Measurements from ENCODE around the gene CRIP1. TPM values are rescaled to one million over a fixed set of nuclear protein-coding genes. Genes with fewer than 3 reads are reported as not detected.

CRIP1 gene, protein sequence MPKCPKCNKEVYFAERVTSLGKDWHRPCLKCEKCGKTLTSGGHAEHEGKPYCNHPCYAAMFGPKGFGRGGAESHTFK
- polyA plus RNA-seq (ENCODE audit: insufficient read length), result 28.4 TPM

DNA sequence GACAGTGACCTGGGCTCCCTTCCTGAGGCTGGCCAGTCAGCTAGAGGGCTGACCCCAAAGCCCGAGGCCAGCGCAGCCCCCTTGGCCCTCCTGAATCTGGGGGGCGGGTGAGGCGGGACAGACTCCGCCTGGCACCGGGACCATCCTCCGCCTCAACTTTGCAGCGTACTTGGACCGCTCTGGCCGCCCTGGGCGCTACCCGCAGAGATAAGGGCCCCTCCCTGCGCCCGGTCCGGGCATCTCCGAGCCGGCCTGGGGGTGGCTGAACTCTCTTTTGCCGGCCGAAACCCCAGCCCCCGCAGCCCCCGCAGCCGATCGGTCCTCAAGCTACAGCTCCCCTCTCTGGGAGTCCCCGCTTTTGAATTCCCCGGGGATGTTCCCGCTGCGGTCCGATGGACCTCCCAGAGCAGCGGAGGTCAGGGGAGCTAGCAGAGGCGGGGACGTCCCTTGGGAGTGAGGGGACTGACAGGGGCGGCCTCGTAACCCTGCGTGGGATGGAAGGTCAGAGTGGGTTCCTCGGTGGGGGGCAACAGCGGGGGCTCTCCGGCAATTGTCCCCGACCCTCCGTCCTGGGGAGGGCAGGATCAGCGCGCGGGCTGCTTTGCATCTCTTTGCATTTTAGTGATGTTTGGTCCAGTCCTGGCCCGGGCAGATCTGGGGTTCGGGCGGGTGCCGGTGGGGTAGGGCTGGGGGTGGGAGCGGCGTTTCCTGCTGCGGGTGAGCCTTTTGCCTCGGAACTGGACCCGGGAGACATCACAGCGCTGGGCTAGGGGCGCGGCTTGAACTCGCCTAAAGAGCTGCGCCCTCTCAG, at the start of gene CRIP1:
Gene CRIP1 (plus strand): TSS at position 724 of the 811 bp plus-strand sequence. CDS start 374 bp downstream, outside the sequence.
- DNase-seq (ENCODE audit: low read depth), result no peak

DNA sequence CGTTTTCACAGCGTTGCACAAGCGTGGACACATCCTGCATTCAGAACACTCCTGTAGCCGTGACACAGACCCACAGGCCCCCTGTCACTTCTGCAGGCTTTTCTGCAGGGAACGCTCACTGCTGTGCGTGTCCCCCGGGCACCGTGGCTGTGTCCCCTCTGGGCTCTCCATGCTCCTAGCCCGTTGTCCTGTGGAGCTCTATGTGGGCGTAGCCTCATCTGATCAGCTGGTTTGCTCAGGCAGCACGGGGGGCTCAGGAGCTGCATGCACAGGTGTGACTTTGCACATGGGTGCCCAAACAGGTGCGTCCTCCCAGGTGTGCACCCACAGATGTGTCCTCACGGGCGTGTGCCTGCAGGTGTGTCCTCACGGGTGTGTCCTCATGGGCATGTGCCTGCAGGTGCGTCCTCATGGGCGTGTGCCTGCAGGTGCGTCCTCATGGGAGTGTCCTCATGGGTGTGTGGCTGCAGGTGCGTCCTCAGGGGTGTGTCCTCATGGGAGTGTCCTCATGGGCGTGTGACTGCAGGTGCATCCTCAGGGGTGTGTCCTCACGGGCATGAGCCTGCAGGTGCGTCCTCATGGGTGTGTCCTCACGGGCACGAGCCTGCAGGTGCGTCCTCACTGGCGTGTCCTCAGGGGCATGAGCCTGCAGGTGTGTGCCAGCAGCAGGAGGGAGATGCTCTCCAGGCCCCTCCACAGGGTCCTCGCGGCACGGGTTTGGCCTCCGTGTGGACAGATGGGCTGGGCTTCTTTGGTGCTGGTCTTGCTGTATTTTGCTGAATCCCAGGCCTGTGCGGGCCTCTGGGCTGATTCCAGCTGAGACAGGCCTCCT, 49.6 kb upstream of the CRIP1 start:
- no peak for DNase-seq (ENCODE audit: low read depth)

DNA sequence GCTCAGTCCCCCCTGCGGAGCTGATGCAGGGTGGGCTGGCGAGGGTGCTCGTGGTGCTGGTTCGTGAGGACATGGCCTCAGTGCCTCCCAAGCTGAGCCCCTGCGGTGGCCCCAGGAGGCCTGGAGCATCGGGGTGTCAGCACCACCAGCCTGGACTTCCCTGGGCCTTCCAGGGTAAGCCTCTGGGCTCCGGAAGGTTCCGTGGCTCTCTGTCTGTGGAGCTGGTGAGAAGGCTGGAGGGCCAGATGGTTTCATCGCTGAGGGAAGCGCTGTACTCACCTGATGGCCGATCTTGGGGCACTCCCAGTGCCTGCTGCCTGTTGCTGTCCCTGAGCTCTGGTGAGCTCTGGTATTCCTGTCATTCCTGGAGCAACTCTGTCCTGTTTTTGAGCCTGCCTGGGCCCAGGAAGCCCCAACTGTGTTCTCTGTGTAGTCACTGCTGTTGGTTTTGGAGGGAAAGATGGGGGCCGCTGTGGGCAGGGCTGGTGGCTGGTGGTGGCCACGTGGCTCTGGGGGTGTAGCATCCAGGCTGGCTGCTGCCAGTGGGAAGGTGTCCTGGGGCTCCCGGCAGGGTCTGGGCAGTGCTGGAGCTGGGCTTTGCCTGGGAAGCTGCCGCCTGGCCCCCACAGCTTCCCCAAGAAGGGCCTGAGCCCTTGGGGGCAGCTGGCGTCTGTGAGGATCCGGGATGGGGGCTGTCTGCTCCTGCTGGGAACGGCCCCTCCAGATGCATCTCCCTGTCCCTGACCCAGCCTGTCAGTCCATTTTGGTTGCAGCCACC, 48.8 kb upstream of the CRIP1 start:
- no peak for DNase-seq (ENCODE audit: low read depth)

DNA sequence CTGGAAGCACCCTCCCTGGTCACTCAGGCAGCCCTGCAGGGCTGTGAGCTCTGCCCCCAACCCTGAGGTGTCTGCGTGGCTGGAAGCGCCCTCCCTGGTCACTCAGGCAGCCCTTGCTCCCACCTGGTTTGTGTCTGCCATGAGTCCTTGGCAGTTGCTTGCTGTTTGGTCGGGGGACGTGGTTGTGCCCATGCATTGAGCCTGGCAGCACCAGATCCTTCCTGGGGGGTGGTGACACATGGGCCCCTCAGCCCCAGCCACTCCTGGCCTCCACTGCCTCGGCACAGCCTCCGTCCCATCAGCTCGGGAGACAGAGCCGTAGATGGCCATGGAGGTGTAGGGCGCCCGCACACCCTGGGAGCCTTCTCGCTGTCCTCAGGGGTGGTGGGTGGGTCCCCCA, 47.5 kb upstream of the CRIP1 start:
- DNase-seq (ENCODE audit: low read depth), result no peak

GRCh38 chr14:105439710-105440553, 46.8 kb upstream of the CRIP1 start:
- no peak for DNase-seq (ENCODE audit: low read depth)

DNA sequence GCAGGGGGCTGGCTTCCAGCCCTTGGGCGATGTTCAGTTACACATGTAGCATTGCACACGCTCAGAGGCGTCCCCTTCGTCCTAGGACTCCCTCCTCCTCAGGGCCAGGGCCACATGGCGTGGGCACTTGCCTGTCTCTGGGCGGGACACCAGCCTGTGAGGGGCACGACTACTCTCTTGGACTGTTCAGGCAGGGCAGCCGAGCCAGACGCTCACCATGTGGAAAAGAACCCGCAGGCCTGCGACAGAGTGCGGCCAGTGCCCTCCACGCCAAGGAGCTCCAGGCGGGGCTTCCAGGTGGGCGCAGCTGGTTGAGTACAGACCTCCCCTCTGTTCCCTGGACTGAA, 46.2 kb upstream of the CRIP1 start:
- no peak for DNase-seq (ENCODE audit: low read depth)

- no peak for DNase-seq (ENCODE audit: low read depth)
These were observed 45.7 kb upstream of the CRIP1 start for GRCh38 chr14:105440992-105441391.

GRCh38 chr14:105442125-105442524, 44.6 kb upstream of the CRIP1 start:
- DNase-seq (ENCODE audit: low read depth), result no peak

DNA sequence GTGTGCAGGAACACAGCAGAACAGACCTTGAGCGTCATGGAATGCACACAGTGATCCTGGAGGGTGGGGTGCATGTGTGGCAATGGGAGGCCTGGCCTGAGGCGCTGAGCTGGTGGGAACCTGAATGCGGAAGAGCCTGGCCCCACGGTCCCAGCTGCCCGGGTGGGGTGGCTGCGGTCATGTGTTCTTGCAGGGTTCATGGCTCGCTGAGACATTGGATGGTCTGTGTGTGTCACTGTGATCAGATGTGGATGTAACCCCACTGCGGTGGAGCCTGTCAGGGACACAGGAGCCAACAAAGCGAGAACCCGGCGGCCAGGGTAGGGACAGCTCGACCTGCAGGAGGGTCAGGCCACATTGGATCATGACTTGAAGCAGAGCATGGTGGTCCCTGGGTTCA, 43.9 kb upstream of the CRIP1 start:
- no peak for DNase-seq (ENCODE audit: low read depth)

- no peak for DNase-seq (ENCODE audit: low read depth)
These were observed 41.8 kb upstream of the CRIP1 start for GRCh38 chr14:105444859-105445258.

DNA sequence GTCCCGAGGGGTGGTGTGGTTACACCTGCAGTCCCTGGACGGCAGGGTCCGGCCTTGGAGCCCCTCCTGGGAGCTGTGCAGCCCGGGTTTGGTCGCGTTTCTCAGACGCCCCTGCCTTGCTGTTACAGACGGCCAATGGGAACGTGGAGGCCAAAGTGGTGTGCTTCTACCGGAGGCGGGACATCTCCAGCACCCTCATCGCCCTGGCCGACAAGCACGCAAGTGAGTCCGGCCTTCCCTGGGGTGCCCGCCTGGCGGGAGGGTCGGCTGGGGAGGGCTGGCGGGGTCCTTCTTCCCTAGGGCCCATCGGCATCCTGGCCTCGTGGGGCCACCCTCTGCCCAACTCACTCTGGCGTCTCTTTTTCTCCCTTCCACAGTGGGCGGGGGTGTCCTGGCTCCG, 41.4 kb upstream of the CRIP1 start:
- no peak for DNase-seq (ENCODE audit: low read depth)

DNA sequence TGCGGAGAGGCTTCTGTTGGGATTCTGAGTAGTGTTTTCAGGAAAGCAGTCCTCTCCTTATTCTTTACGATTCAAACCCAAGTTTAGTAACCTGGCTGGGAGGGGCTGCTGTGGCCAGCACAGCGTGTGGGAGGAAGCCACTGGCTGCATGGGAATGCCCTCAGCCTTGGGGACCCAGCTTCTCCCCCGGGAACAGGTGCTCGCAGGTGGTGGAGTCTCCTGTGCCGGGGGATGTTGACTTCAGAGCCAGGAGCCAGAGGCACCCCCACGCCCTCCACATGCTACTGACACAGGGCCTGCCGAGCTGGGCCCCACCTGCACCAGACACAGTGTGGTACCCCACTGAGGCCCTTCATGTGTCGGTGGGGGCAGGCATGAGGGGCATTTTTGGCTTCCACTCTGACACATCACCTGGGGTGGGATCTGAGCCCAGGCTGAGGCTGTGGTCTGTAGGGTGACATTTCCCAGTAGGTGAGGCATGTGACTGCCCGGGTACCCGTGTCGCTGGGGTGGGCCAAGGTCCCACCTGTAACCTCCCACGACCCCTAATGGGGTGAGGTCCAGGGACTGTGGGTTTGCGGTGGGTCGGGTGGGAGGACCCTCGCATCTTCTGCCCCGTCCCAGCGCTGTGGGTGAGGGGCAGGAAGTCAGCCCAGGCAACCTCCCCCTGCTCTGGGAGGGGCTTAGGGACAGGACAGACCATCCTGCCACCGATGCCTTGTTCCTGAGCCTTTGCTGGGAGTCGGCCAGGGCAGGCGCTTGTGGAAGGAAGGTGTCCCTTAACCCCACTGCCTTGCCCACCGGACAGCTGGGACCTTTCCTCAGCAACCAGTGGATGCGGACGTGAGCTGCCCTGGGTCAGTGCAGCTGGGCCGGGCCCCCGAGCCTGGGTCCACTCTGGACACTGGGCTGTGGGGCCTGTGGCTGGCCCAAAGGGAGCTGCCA, 40.5 kb upstream of the CRIP1 start:
- no peak for DNase-seq (ENCODE audit: low read depth)

DNA sequence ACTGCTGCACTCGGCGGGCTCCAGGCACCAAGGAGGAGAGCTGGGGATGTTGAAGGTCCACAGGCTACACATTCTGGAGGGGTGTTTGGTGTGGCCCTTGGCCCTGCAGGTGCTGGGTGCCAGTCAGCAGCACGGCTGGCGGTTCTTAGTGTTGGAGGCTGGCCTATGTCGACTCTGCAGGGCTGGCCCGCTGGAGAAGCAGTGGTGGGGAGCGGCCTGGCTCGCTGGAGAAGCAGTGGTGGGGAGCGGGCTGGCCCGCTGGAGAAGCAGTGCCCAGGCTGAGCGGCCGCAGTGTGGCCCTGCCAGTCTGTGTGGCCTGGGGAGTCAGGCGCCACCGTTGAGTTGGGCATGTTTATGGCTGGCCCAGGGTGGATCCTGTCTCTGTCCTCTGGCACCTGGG, 39.7 kb upstream of the CRIP1 start:
- DNase-seq (ENCODE audit: low read depth), result no peak

DNA sequence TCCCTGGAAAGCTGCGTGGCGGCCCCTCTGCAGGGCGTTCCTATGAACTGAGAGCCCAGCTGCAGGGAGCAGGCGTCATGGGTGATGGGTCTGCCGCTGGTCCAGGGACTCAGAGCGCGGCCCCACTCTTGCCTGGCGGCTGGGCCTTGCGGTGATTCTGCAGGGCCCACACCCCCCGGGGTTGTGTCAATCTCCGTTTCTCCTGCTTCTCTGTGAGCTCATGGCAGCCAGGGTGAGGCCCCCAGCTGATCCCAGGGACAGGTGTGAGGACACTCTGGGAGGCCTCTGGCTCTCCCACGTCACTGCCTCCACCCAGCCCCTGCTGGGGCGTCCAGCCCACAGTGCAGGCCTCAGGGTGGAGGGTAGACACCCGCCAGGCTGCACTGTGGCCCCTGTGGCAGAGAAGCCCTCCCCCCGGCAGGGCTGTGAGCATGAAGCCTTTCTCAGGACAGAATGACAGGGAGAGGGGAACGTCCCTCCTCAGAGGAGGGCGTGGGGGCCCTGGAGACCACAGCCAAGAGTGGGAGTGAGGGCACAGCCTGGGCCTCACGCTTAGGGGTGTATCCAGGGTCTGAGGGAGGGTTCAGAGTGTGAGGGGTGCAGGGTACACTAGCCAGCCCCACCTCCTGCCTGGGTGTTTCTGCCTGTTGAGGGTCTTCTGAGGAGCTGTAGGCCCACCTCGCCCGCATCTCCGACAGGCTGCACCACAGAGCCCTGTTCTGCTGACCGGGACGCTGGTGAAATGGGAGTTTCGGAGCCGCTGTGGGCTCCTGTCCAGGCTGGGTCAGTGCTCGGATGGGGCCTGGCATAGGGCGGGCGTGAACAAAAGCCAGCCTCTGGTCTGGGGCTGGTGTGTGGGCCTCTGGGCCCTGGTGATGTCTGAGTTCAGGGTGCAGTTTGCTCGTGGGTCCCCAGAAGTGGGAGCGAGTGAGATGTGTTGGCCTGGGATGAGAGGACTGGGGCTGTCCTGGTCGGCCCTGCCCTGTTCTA, 38.7 kb upstream of the CRIP1 start:
- DNase-seq (ENCODE audit: low read depth), result no peak

GRCh38 chr14:105448706-105449111, 38.0 kb upstream of the CRIP1 start:
- no peak for DNase-seq (ENCODE audit: low read depth)

DNA sequence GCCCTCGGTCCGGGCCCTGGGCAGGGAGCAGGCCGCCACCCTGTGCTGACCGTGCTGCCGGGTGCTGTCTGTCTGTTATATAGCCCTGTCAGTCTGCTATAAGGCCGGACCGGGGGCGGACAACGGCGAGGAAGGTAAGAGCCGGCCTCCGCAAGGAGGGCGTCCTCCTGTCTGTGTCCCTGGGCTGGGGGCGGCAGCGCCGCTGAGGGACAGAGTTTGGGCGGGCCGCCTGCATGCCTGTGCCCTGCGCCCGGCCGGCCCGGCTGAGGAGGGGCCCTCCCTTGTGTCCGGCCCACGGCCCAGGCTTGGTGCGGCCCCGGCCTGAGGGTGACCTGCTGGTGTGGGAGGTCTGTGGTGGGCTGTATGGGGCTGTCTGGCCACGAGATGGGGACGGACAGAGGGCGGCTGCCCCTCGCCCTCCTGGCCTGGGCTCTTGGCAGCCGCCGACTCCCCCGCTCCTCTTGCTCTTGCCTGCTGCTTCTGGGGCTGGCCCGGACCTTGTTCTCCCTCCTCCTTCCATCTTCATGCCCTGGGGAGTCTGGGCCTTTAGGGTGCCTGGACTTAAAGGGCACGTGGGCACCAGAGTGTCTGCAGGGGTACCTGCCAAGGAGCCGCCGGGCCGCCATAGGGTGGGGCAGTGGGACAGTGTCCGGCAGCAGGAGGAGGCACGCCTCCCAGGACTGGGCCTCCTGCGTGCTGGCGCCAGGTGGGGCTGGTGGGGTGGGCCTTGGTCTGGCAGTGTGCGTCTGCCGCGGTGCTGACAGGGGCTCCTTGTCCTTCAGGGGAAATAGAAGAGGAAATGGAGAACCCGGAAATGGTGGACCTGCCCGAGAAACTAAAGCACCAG, 37.2 kb upstream of the CRIP1 start:
- DNase-seq (ENCODE audit: low read depth), result no peak

DNA sequence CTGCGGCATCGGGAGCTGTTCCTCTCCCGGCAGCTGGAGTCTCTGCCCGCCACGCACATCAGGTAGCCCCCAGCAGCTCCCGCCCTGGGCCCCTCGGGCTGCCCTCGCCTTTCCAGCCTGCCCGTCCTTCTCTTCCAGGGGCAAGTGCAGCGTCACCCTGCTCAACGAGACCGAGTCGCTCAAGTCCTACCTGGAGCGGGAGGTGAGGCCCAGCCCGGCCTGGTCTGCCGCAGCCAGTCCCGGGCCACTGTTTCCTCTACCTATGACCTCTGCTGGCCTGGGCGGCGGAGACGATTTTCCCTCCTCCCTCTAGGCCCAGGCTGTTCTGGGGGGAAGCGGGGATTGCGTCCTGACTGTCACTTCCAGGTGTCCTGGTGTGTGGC, 36.6 kb upstream of the CRIP1 start:
- DNase-seq (ENCODE audit: low read depth), result no peak
